ENCODE results near the gene CMC1. TPM values are rescaled to one million over a fixed set of nuclear protein-coding genes. Genes with fewer than 3 reads are reported as not detected.
"Not testable (repeated sequence)": the region's sequence is repeated elsewhere in the genome, so short reads cannot be mapped to it uniquely, and the experiment has no call there.

CMC1 gene
- total RNA-seq, 1 experiment from 2014 or later = 19.2 TPM

- H3K36me3 ChIP-seq (replicated peaks; ENCODE audit: control insufficient read depth, insufficient read depth, low read length) = no peaks in the 10 kb centered on the region
- H3K4me3 ChIP-seq (ENCODE audit: insufficient read depth, low read depth, low read length) = no peak overlapping the region
- no peak for DNase-seq
- no peaks in the 10 kb centered on the region for H3K27me3 ChIP-seq (ENCODE audit: control insufficient read depth, insufficient read depth, low read length)
These were observed 26.8 kb downstream of the CMC1 start for GRCh38 chr3:28267984-28268849.

- DNase-seq = no peak
- no peaks in the 10 kb centered on the region for H3K36me3 ChIP-seq (replicated peaks; ENCODE audit: control insufficient read depth, insufficient read depth, low read length)
- no peak overlapping the region for H3K4me3 ChIP-seq (ENCODE audit: insufficient read depth, low read depth, low read length)
- H3K27me3 ChIP-seq (ENCODE audit: control insufficient read depth, insufficient read depth, low read length) = no peaks in the 10 kb centered on the region
These were observed 27.6 kb downstream of the CMC1 start for GRCh38 chr3:28268989-28269388.

- not testable (repeated sequence) for H3K4me3 ChIP-seq (ENCODE audit: insufficient read depth, low read depth, low read length); H3K27me3 ChIP-seq (ENCODE audit: control insufficient read depth, insufficient read depth, low read length); H3K36me3 ChIP-seq (replicated peaks; ENCODE audit: control insufficient read depth, insufficient read depth, low read length); DNase-seq
These were observed 28.5 kb downstream of the CMC1 start for GRCh38 chr3:28269884-28270283.

DNA sequence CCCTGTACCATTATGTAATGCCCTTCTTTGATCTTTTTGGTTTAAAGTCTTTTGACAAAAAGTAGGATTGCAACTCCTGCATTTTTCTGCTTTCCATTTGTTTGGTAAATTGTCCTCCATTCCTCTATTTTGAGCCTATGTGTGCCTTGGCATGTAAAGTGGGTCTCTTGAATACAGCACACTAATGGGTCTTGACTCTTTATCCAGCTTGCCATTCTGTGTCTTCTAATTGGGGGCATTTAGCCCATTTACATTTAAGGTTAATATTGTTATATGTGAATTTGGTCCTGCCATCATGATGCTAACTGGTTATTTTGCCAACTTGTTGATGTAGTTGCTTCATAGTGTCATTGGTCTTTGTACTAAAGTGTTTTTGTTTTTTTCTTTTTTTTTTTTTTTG lies 32.4 kb downstream of the CMC1 start:
- Histone ChIP-seq H3K4me3 (ENCODE audit: insufficient read depth, low read depth, low read length) (no peak overlapping the region), H3K27me3 (ENCODE audit: control insufficient read depth, insufficient read depth, low read length) (no peaks in the 10 kb centered on the region), H3K36me3 (replicated peaks; ENCODE audit: control insufficient read depth, insufficient read depth, low read length) (no peaks in the 10 kb centered on the region; the same call in none of the 2 replicates)
- DNase-seq = no peak

GRCh38 chr3:28278918-28279317 lies 37.5 kb downstream of the CMC1 start:
- H3K27me3 ChIP-seq (ENCODE audit: control insufficient read depth, insufficient read depth, low read length) = no peaks in the 10 kb centered on the region
- no peak for DNase-seq
- no peak overlapping the region for H3K4me3 ChIP-seq (ENCODE audit: insufficient read depth, low read depth, low read length)
- H3K36me3 ChIP-seq (replicated peaks; ENCODE audit: control insufficient read depth, insufficient read depth, low read length) = no peaks in the 10 kb centered on the region; the same call in none of the 2 replicates

- no peak overlapping the region for H3K4me3 ChIP-seq (ENCODE audit: insufficient read depth, low read depth, low read length)
- H3K36me3 ChIP-seq (replicated peaks; ENCODE audit: control insufficient read depth, insufficient read depth, low read length) = no peaks in the 10 kb centered on the region; the same call in none of the 2 replicates
- no peak for DNase-seq
- H3K27me3 ChIP-seq (ENCODE audit: control insufficient read depth, insufficient read depth, low read length) = no peaks in the 10 kb centered on the region
These were observed 38.4 kb downstream of the CMC1 start for GRCh38 chr3:28279770-28280169.

- Histone ChIP-seq H3K4me3 (ENCODE audit: insufficient read depth, low read depth, low read length) (no peak overlapping the region), H3K27me3 (ENCODE audit: control insufficient read depth, insufficient read depth, low read length) (no peaks in the 10 kb centered on the region), H3K36me3 (replicated peaks; ENCODE audit: control insufficient read depth, insufficient read depth, low read length) (no peaks in the 10 kb centered on the region; the same call in 1 of the 2 replicates)
- DNase-seq = no peak
These were observed 39.4 kb downstream of the CMC1 start for GRCh38 chr3:28280781-28281180.

DNA sequence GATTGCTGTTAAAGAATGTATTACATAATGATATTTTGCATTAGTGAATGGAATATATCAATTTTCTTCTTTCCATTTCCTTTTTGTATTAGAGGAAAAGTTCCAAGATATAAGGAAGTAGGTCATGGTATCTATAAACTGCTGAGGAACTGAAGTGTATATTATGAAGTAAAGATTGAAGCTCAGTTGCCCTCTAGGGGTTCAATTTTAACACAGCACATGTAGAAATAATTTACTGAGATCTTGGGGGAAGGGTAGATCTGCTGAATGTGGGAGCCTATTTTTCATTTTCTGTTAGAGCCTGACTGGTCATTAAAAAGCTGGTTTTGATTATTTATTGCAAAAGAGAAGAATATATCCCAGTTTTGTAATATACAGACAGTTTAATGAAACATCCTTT lies 45.2 kb downstream of the CMC1 start:
- no peaks in the 10 kb centered on the region for H3K27me3 ChIP-seq (ENCODE audit: control insufficient read depth, insufficient read depth, low read length)
- no peak overlapping the region for H3K4me3 ChIP-seq (ENCODE audit: insufficient read depth, low read depth, low read length)
- peak; percentile 6 for DNase-seq
- H3K36me3 ChIP-seq (replicated peaks; ENCODE audit: control insufficient read depth, insufficient read depth, low read length) = no peaks in the 10 kb centered on the region; the same call in 1 of the 2 replicates

DNA sequence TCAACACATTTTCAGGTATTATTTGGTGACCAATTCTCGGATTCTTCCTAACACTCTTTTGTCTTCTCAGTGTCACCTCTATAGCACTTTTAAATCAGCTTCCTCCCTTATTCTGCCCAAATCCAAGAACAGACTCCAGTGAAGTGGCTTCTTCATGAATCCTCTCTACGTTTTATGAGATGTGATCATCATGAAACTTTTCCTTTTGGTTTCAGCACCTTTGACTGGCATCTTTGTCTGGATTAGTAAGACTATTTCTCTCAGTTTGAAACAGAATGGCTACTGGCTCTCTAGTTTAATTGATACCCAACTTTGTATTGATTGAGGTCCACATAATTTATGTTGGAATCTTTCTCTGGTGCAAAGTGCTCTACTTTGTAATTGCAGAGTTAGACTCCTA lies 45.6 kb downstream of the CMC1 start:
- Histone ChIP-seq H3K27me3 (ENCODE audit: control insufficient read depth, insufficient read depth, low read length) (no peaks in the 10 kb centered on the region), H3K36me3 (replicated peaks; ENCODE audit: control insufficient read depth, insufficient read depth, low read length) (no peaks in the 10 kb centered on the region; the same call in 1 of the 2 replicates), H3K4me3 (ENCODE audit: insufficient read depth, low read depth, low read length) (no peak overlapping the region)
- no peak for DNase-seq

GRCh38 chr3:28290863-28291300 lies 49.5 kb downstream of the CMC1 start:
- Histone ChIP-seq H3K4me3 (ENCODE audit: insufficient read depth, low read depth, low read length) (no peak overlapping the region), H3K27me3 (ENCODE audit: control insufficient read depth, insufficient read depth, low read length) (no peaks in the 10 kb centered on the region), H3K36me3 (replicated peaks; ENCODE audit: control insufficient read depth, insufficient read depth, low read length) (no peaks in the 10 kb centered on the region; the same call in 1 of the 2 replicates)
- no peak for DNase-seq

DNA sequence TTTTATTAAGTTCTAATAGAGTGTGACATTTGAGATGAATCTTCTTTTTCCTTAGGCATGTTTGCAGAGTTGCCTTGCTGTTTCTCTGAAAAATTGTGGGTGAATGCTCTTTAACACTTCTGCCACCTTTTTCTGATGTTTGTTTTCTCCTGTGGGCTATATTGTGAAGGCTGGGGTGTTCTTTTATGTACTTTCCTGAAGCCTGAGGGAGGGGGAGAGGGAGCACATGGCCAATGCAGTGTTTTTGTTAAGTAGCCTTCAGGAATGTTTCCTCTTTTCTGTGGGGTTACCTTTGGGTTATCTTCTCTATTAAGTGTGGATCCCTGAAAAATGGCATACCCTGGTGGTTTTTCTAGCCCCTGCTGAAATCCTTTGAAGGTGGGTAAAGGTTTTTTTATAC lies 50.2 kb downstream of the CMC1 start:
- H3K36me3 ChIP-seq (replicated peaks; ENCODE audit: control insufficient read depth, insufficient read depth, low read length) = no peaks in the 10 kb centered on the region; the same call in 1 of the 2 replicates
- no peak overlapping the region for H3K4me3 ChIP-seq (ENCODE audit: insufficient read depth, low read depth, low read length)
- H3K27me3 ChIP-seq (ENCODE audit: control insufficient read depth, insufficient read depth, low read length) = no peaks in the 10 kb centered on the region
- DNase-seq = peak; percentile 7

DNA sequence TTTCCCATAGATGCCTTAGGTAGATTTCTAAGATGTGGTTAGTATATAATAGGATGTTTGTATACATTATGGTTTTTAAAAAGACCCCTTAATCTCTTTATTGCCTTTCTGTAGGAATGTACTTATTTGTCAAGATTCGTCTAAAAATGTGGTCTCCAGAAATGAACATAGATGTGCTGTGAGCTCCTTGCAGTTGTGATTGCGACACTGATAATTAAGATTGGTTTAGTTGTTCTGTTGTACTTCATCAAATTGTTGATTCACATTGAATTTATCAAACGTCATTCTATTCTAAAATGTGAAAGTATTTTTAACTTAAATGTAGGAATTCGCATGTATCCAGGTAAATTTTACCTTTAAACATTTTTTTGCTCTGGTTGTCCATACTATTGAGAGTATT lies 51.2 kb downstream of the CMC1 start:
- DNase-seq = no peak
- Histone ChIP-seq H3K36me3 (replicated peaks; ENCODE audit: control insufficient read depth, insufficient read depth, low read length) (no peaks in the 10 kb centered on the region; the same call in 1 of the 2 replicates), H3K4me3 (ENCODE audit: insufficient read depth, low read depth, low read length) (no peak overlapping the region), H3K27me3 (ENCODE audit: control insufficient read depth, insufficient read depth, low read length) (no peaks in the 10 kb centered on the region)

DNA sequence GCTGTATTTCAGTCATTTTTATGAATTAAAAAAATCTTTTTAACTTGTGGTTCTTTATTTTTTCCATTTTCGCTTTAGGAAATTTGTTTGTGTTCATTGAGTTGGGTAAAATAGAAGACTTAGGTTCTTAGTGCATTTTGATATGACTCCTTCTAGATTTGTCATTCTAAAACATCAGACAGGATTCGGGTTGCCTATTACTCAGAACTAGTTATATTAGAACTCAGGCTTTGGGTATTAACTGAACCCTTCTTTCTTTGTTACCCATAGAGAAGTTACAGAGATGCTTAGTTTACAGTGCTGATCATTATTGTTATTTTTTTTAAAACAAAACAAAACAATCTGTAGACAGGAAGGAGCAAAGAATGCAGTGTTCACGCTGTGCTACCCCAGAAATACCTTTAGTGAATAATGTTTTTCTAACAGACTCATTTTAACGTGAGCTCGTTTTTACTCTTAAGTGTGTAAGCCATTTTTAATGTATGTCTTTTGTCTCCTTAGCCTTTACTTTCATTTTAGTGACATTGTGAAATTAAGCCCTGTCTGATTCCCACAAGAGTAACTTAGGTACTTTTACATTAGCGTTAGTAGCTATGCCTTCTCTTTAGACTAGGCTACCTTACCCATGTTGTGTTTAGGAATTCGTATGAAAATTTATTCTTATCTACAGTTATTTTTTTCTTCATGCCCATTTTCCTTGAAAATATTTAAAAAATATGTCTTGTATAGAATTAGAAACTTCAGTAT lies 53.4 kb downstream of the CMC1 start:
- Histone ChIP-seq H3K27me3 (ENCODE audit: control insufficient read depth, insufficient read depth, low read length) (no peaks in the 10 kb centered on the region), H3K4me3 (ENCODE audit: insufficient read depth, low read depth, low read length) (no peak overlapping the region), H3K36me3 (replicated peaks; ENCODE audit: control insufficient read depth, insufficient read depth, low read length) (no peaks in the 10 kb centered on the region; the same call in 1 of the 2 replicates)
- no peak for DNase-seq

GRCh38 chr3:28295898-28296490 lies 54.6 kb downstream of the CMC1 start:
- Histone ChIP-seq H3K36me3 (replicated peaks; ENCODE audit: control insufficient read depth, insufficient read depth, low read length) (no peaks in the 10 kb centered on the region), H3K4me3 (ENCODE audit: insufficient read depth, low read depth, low read length) (no peak overlapping the region), H3K27me3 (ENCODE audit: control insufficient read depth, insufficient read depth, low read length) (no peaks in the 10 kb centered on the region)
- DNase-seq = no peak
